Thyroid gland (tissue), 4 donors: ENCODE measurements around the gene MAPK1. TPM values are rescaled to one million over a fixed set of nuclear protein-coding genes. Genes with fewer than 3 reads are reported as not detected.
"Not testable (repeated sequence)": the region's sequence is repeated elsewhere in the genome, so short reads cannot be mapped to it uniquely, and the experiment has no call there.

Experiments used
- DNase-seq, 2 donors: peaks; one replicate each; pipeline ENCODE4 v3.0.0-alpha.2; 2019
- H3K27ac ChIP-seq, 3 donors: fragments of 200-600 bp; sonication (generic); 1 replicate in 2 of 3; 2 replicates in 1 of 3; pipeline ENCODE4 v1.5.1; 2016 to 2019; ENCODE audit warnings: mild to moderate bottlenecking in 1 of 3, moderate library complexity in 1 of 3
- H3K27me3 ChIP-seq: fragments of 200-600 bp; sonication (generic); one replicate; pipeline ENCODE4 v1.5.1; 2019
- H3K36me3 ChIP-seq, 2 donors: fragments of 200-600 bp; sonication (generic); one replicate each; pipeline ENCODE4 v1.5.1; 2016 to 2019
- H3K4me1 ChIP-seq, 2 donors: fragments of 200-600 bp; sonication (generic); one replicate each; pipeline ENCODE4 v1.5.1; 2017 to 2019
- H3K4me3 ChIP-seq, 3 donors: fragments of 200-600 bp; sonication (generic); replicated peaks in 1 of 3; 1 replicate in 2 of 3; 2 replicates in 1 of 3; pipeline ENCODE4 v1.5.1; 2016; ENCODE audit warnings: mild to moderate bottlenecking in 1 of 3
- H3K9me3 ChIP-seq: fragments of 200-600 bp; sonication (generic); one replicate; pipeline ENCODE4 v1.5.1; 2017
- POLR2A ChIP-seq, 2 donors: fragments of 450-650 bp; IDR thresholded peaks; one replicate each; pipeline ENCODE4 v1.6.1; 2017; ENCODE audit warnings: antibody characterized with exemption in 2 of 2, mild to moderate bottlenecking in 2 of 2, moderate library complexity in 1 of 2
- WGBS, 2 donors: methylation state at CpG; one replicate each; pipeline ENCODE4 v1.1.5; 2017; 5-methylcytosine and 5-hydroxymethylcytosine counted together
- intact Hi-C: fragments of 100-400 bp; cut with DNase I; formaldehyde crosslinking; loops from one replicate; pipeline ENCODE4 v1.15.1; 2023
- total RNA-seq, 4 donors: library from RNA; depleted of rRNA; stranded (reverse); fragments of >200 nt; gene quantifications; one replicate each; pipeline ENCODE4 v1.2.3, GENCODE V29; 2016
- TF ChIP-seq, protein P1 (sequence below), 6 experiments: fragments of 200-600 bp in 3 of 6; fragments of 450-650 bp in 3 of 6; sonication (generic) in 3 of 6; IDR thresholded peaks; one replicate each; pipeline ENCODE4 v1.5.1; 2016 to 2019; ENCODE audit warnings: antibody characterized with exemption in 6 of 6, mild to moderate bottlenecking in 2 of 6, inconsistent platforms in 1 of 6, moderate library complexity in 1 of 6

Gene MAPK1
- total RNA-seq, 4 donors from 2014 or later: 83.1 to 145 (median 97.9) TPM

- H3K4me1 ChIP-seq: peaks cover 5 to 32% of the 10 kb centered on the region in 2 donors
- no peaks in the 10 kb centered on the region for H3K36me3 ChIP-seq
- DNase-seq: no peak
- intact Hi-C loops: no loop called here
- H3K27ac ChIP-seq: no peak overlapping the region
- no peak overlapping the region for H3K4me3 ChIP-seq
- WGBS, 2 donors: 85 to 88% methylated on average over 1 of the region's 1 CpG
- TF ChIP-seq POLR2A (IDR thresholded peaks at IDR 0.05): no peak
- TF ChIP-seq, protein P1, sequence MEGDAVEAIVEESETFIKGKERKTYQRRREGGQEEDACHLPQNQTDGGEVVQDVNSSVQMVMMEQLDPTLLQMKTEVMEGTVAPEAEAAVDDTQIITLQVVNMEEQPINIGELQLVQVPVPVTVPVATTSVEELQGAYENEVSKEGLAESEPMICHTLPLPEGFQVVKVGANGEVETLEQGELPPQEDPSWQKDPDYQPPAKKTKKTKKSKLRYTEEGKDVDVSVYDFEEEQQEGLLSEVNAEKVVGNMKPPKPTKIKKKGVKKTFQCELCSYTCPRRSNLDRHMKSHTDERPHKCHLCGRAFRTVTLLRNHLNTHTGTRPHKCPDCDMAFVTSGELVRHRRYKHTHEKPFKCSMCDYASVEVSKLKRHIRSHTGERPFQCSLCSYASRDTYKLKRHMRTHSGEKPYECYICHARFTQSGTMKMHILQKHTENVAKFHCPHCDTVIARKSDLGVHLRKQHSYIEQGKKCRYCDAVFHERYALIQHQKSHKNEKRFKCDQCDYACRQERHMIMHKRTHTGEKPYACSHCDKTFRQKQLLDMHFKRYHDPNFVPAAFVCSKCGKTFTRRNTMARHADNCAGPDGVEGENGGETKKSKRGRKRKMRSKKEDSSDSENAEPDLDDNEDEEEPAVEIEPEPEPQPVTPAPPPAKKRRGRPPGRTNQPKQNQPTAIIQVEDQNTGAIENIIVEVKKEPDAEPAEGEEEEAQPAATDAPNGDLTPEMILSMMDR (IDR thresholded peaks at IDR 0.05): no peak
- H3K9me3 ChIP-seq: no peaks in the 10 kb centered on the region
- no peaks in the 10 kb centered on the region for H3K27me3 ChIP-seq
Observed at GRCh38 chr22:21824445-21824912, 43.0 kb downstream of the MAPK1 start.

DNA sequence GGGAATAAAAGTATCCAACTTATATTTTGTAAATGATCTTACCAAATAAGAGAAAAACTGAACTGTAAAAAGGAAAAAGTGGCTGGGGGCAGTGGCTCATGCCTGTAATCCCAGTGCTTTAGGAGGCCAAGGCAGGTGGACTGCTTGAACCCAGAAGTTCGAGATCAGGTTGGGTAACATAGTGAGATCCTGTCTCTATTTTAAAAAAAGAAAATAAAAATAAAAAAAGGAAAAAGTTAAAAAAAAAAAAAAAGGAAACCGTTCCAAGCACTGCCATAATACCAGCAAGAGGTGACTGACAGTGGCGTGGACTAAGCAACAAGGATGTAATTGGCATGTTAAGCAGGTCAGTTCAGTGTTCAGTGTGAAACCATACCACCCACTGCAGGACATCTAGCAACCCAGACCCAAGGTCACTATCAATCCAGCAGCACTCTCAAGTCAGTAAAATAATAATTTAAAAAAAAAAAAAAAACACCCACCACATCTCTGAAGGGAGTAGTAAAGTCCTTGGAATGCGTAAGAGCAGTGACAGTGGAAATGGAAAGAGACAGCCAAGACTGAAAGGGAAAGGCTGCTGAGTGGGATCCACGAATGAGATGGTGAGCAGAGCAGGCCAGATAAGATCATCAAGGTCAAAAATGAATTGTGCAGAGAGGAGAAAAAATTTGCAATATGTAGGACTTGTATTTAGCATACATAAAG, 43.6 kb downstream of the MAPK1 start:
- no peaks in the 10 kb centered on the region for H3K36me3 ChIP-seq
- H3K27me3 ChIP-seq: no peaks in the 10 kb centered on the region
- H3K9me3 ChIP-seq: no peaks in the 10 kb centered on the region
- intact Hi-C loops: no loop called here
- no peak overlapping the region for H3K4me3 ChIP-seq
- TF ChIP-seq POLR2A (IDR thresholded peaks at IDR 0.05): no peak
- TF ChIP-seq, protein P1 (IDR thresholded peaks at IDR 0.05): no peak
- DNase-seq: no peak
- WGBS, 2 donors: 68 to 74% methylated on average over 5 of the region's 5 CpGs
- no peak overlapping the region for H3K27ac ChIP-seq
- H3K4me1 ChIP-seq: peaks cover 5 to 38% of the 10 kb centered on the region in 2 donors

DNA sequence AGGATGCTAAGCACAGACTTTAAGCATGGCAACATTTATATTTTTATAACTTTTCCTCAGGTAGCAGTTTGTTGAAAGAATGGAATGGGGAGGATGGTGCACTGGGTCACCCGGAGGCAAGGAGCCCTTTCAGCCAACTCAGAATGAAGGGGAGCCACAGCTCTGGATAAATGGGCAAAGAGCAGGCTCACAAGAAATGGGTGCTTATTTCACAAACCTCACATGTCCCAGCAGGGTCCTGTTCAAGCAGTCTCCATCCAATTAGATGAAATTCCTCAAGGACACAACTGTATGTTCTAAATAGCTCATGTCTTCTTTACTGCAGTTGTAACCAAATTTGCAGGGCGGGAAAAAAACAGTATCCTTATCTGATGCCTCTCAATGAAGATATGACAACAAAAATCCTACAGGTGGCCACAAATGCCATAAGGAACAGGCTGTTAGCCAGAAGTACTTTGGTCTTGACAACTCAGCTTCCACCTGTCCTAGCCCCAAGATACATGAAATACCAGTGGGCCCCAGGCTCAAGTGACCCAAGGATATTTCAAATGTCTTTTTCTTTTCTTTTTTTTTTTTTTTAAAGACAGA, 48.2 kb downstream of the MAPK1 start:
- no peak overlapping the region for H3K27ac ChIP-seq
- DNase-seq: no peak

DNA sequence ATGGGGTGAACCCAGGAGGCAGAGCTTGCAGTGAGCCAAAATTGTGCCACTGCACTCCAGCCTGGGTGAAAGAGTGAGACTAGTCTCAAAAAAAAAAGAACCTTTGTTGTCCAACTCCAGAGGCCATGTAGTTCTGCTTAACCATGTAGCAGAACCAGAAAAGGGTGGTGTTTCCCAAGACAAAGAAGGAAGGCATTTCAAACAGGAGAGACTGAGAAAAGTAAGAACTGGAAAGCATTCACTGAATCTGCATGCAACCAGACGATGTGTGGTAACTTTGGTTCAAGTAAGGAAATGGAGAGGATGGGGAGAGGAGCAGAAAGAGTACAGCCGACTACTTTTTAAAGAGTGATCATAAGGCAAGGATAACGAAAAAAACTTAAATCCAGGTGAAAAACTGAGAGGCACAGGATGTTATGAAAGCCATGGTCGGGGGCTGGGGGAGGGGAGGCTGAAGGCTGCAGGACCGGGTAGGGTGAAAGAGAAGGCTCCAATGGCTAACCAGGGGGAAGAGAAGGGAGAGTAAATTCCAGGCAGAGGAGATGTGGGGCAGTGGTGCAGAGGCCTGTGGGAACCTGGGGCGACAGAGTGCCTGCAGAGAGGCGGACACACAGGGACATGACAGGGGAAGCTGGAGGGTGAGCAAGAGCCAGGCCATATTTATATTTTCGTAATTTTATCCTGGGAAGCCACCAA, 48.8 kb downstream of the MAPK1 start:
- Histone ChIP-seq H3K4me3 (no peak overlapping the region), H3K27ac (no peak overlapping the region), H3K36me3 (no peaks in the 10 kb centered on the region), H3K4me1 (peaks cover 18 to 50% of the 10 kb centered on the region in 2 donors), H3K27me3 (no peaks in the 10 kb centered on the region), H3K9me3 (no peaks in the 10 kb centered on the region)
- intact Hi-C loops: no loop called here
- TF ChIP-seq POLR2A (IDR thresholded peaks at IDR 0.05): no peak
- TF ChIP-seq, protein P1 (IDR thresholded peaks at IDR 0.05): no peak
- WGBS, 2 donors: 67 to 71% methylated on average over 8 of the region's 8 CpGs
- DNase-seq: no peak

More for the DNA sequence above, 48.2 kb downstream of the MAPK1 start:
- WGBS, 2 donors: 87% methylated on average over 2 of the region's 2 CpGs
- Histone ChIP-seq H3K4me3 (no peak overlapping the region), H3K4me1 (peaks cover 18 to 56% of the 10 kb centered on the region in 2 donors), H3K9me3 (no peaks in the 10 kb centered on the region), H3K27me3 (no peaks in the 10 kb centered on the region), H3K36me3 (no peaks in the 10 kb centered on the region)
- intact Hi-C loops: no loop called here
- TF ChIP-seq, protein P1 (IDR thresholded peaks at IDR 0.05): no peak
- no peak for TF ChIP-seq POLR2A (IDR thresholded peaks at IDR 0.05)

DNA sequence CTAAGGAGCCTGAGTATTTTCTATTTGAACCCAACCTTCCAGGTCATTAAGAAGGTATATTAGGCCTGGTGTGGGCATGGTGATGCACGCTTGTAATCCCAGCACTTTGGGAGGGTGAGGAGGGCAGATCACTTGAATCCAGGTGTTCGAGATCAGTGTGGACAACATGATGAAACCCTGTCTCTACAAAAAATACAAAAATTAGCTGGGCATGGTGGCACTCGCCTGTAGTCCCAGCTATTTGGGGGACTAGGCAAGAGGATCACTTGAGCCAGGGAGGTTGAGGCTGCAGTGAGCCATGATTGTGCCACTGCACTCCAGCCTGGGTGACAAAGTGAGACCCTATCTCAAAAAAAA, 50.0 kb downstream of the MAPK1 start:
- peaks cover 18 to 45% of the 10 kb centered on the region in 2 donors for H3K4me1 ChIP-seq
- DNase-seq, intact Hi-C loops: not testable (repeated sequence)

More for the DNA sequence above, 50.0 kb downstream of the MAPK1 start:
- not testable (repeated sequence) for H3K9me3 ChIP-seq, H3K27me3 ChIP-seq, H3K4me3 ChIP-seq, H3K36me3 ChIP-seq
- peak overlapping the region in 2 of 3 donors; percentile 4 to 61 for H3K27ac ChIP-seq
- WGBS, 2 donors: 92 to 98% methylated on average over 3 of the region's 3 CpGs
